WTC11 (cell line): ENCODE measurements around the gene KRTAP4-7. TPM values are rescaled to one million over a fixed set of nuclear protein-coding genes. Genes with fewer than 3 reads are reported as not detected.
"Not testable (repeated sequence)": the region's sequence is repeated elsewhere in the genome, so short reads cannot be mapped to it uniquely, and the experiment has no call there.

Source experiments
- ATAC-seq: fragments of 200-7000 bp; cut with Tn5 transposase; 2 replicates; pipeline ENCODE4 v1.10.0; 2021; ENCODE audit warnings: mild to moderate bottlenecking, moderate library complexity
- CTCF ChIA-PET: fragments of 300-600 bp; sonication (Branson Sonifier 250); formaldehyde crosslinking; loops from one replicate; lab custom pipeline; 2021; ENCODE audit warnings: antibody characterized with exemption; lab: Charles Lee
- POLR2A ChIA-PET: fragments of 350-600 bp; sonication (Branson Sonifier 250); formaldehyde crosslinking; loops from one replicate; lab custom pipeline; 2021; ENCODE audit warnings: antibody characterized with exemption; lab: Charles Lee
- DNase-seq: peaks from one replicate; pipeline ENCODE4 v3.0.0; 2021; ENCODE audit warnings: low spot score
- H3K27ac Mint-ChIP-seq: 2 replicates; pipeline ENCODE4 v1.8.0; 2021; ENCODE audit warnings: mixed read lengths
- H3K27me3 Mint-ChIP-seq: 2 replicates; pipeline ENCODE4 v1.8.0; 2021; ENCODE audit warnings: low read depth, mild to moderate bottlenecking, moderate library complexity, mixed read lengths
- H3K36me3 Mint-ChIP-seq: 2 replicates; pipeline ENCODE4 v1.8.0; 2021; ENCODE audit warnings: mixed read lengths
- H3K4me1 Mint-ChIP-seq: 2 replicates; pipeline ENCODE4 v1.8.0; 2022; ENCODE audit warnings: mixed read lengths
- H3K4me3 Mint-ChIP-seq: 2 replicates; pipeline ENCODE4 v1.8.0; 2021; ENCODE audit warnings: mild to moderate bottlenecking, moderate library complexity, mixed read lengths
- H3K9me3 Mint-ChIP-seq: 2 replicates; pipeline ENCODE4 v1.8.0; 2021; ENCODE audit warnings: mixed read lengths
- CREM ChIP-seq: sonication (generic); formaldehyde crosslinking; IDR thresholded peaks from 2 replicates; pipeline ENCODE4 v1.8.1; 2022; ENCODE audit warnings: mild to moderate bottlenecking, missing genetic modification reagents, moderate library complexity
- FOXK1 ChIP-seq: sonication (generic); formaldehyde crosslinking; IDR thresholded peaks from 2 replicates; pipeline ENCODE4 v1.8.0; 2022; ENCODE audit warnings: mild to moderate bottlenecking, moderate library complexity, missing genetic modification reagents
- GABPB1 ChIP-seq: sonication (generic); formaldehyde crosslinking; IDR thresholded peaks from 2 replicates; pipeline ENCODE4 v1.8.1; 2023; ENCODE audit warnings: mild to moderate bottlenecking, missing genetic modification reagents
- JUN ChIP-seq: sonication (generic); formaldehyde crosslinking; IDR thresholded peaks from 2 replicates; pipeline ENCODE4 v1.8.0; 2023; ENCODE audit warnings: mild to moderate bottlenecking, missing genetic modification reagents
- NR3C1 ChIP-seq: sonication (generic); formaldehyde crosslinking; conservative IDR thresholded peaks from 2 replicates; pipeline ENCODE4 v1.8.1; 2023; ENCODE audit warnings: low read depth, mild to moderate bottlenecking, missing genetic modification reagents
- RELA ChIP-seq: sonication (generic); formaldehyde crosslinking; IDR thresholded peaks from 2 replicates; pipeline ENCODE4 v1.8.1; 2022; ENCODE audit warnings: missing genetic modification reagents, mild to moderate bottlenecking, borderline replicate concordance
- SMAD3 ChIP-seq: sonication (generic); formaldehyde crosslinking; IDR thresholded peaks from 2 replicates; pipeline ENCODE4 v1.8.0; 2022; ENCODE audit warnings: missing genetic modification reagents, mild to moderate bottlenecking, borderline replicate concordance
- SP1 ChIP-seq: sonication (generic); formaldehyde crosslinking; conservative IDR thresholded peaks from 2 replicates; pipeline ENCODE4 v1.8.1; 2022; ENCODE audit warnings: missing genetic modification reagents
- ZBTB21 ChIP-seq: sonication (generic); formaldehyde crosslinking; IDR thresholded peaks from 2 replicates; pipeline ENCODE4 v1.8.1; 2023; ENCODE audit warnings: mild to moderate bottlenecking, missing genetic modification reagents, borderline replicate concordance
- ZNF232 ChIP-seq: sonication (generic); formaldehyde crosslinking; IDR thresholded peaks from 2 replicates; pipeline ENCODE4 v1.8.0; 2022; ENCODE audit warnings: mild to moderate bottlenecking, missing genetic modification reagents
- ZNF317 ChIP-seq: sonication (generic); formaldehyde crosslinking; IDR thresholded peaks from 2 replicates; pipeline ENCODE4 v1.8.1; 2023; ENCODE audit warnings: low read depth, mild to moderate bottlenecking, moderate library complexity, missing genetic modification reagents, borderline replicate concordance
- ZNF423 ChIP-seq: fragments of 250-450 bp; sonication (Bioruptor Pico); IDR thresholded peaks from 2 replicates; pipeline ENCODE4 v2.1.2; 2022; ENCODE audit warnings: mild to moderate bottlenecking, moderate library complexity
- total RNA-seq: library from RNA; stranded (reverse); gene quantifications from 3 replicates; pipeline ENCODE4 v1.2.3, GENCODE V29; 2021
- TF ChIP-seq, protein P1 (sequence below): sonication (generic); formaldehyde crosslinking; IDR thresholded peaks from 2 replicates; pipeline ENCODE4 v1.8.0; 2023; ENCODE audit warnings: missing genetic modification reagents
- TF ChIP-seq, protein P2 (sequence below): fragments of 250-450 bp; sonication (Bioruptor Pico); IDR thresholded peaks from 2 replicates; pipeline ENCODE4 v1.9.0; 2021; ENCODE audit warnings: mild to moderate bottlenecking
- TF ChIP-seq, protein P3 (sequence below): fragments of 250-450 bp; sonication (Bioruptor Pico); conservative IDR thresholded peaks from 2 replicates; pipeline ENCODE4 v1.9.0; 2021; ENCODE audit warnings: mild to moderate bottlenecking
- TF ChIP-seq, protein P4 (sequence below): sonication (generic); formaldehyde crosslinking; IDR thresholded peaks from 2 replicates; pipeline ENCODE4 v1.8.1; 2022; ENCODE audit warnings: mild to moderate bottlenecking, moderate library complexity, missing genetic modification reagents
- TF ChIP-seq, protein P5 (sequence below): sonication (generic); formaldehyde crosslinking; IDR thresholded peaks from 2 replicates; pipeline ENCODE4 v1.8.1; 2023; ENCODE audit warnings: mild to moderate bottlenecking, missing genetic modification reagents

The KRTAP4-7 gene
- total RNA-seq, 1 experiment from 2014 or later, result not detected

DNA sequence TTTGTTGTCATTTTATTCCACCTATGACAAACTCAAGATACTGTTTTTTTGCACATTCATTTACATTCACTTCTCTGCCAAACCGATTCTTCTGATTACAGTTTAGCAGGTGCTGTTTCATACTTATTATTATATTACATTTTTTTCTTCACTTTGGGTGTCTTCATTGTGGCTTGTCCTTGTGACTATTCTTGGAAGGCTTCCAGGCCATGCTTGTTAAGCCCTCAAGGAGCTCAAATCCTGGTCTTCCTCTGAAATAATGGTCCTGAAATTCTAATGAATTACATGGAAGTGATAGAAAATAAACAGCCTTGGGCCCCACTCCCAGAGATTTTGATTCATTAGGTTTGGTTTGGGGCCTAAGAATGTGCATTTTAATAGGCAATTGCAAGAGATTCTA lies 19.6 kb upstream of the KRTAP4-7 start:
- Mint-ChIP-seq H3K4me3 (no peak overlapping the region), H3K4me1 (peaks cover 11% of the 10 kb centered on the region), H3K36me3 (no peaks in the 10 kb centered on the region), H3K27me3 (no peaks in the 10 kb centered on the region), H3K9me3 (no peaks in the 10 kb centered on the region), H3K27ac (no peak overlapping the region)
- DNase-seq (no peak), ATAC-seq (no peak)
- CTCF ChIA-PET, result interaction anchor here (0.5 kb wide), 1 partner anchor 485 kb away, joined by 3 read pairs; no protein-coding TSS in a partner anchor
- TF ChIP-seq CREM (CRISPR knock-in tag), result no peak
- TF ChIP-seq, protein P1, sequence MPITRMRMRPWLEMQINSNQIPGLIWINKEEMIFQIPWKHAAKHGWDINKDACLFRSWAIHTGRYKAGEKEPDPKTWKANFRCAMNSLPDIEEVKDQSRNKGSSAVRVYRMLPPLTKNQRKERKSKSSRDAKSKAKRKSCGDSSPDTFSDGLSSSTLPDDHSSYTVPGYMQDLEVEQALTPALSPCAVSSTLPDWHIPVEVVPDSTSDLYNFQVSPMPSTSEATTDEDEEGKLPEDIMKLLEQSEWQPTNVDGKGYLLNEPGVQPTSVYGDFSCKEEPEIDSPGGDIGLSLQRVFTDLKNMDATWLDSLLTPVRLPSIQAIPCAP, result no peak
- no peak for TF ChIP-seq ZNF232 (CRISPR knock-in tag)
- POLR2A ChIA-PET, result no interaction called here

DNA sequence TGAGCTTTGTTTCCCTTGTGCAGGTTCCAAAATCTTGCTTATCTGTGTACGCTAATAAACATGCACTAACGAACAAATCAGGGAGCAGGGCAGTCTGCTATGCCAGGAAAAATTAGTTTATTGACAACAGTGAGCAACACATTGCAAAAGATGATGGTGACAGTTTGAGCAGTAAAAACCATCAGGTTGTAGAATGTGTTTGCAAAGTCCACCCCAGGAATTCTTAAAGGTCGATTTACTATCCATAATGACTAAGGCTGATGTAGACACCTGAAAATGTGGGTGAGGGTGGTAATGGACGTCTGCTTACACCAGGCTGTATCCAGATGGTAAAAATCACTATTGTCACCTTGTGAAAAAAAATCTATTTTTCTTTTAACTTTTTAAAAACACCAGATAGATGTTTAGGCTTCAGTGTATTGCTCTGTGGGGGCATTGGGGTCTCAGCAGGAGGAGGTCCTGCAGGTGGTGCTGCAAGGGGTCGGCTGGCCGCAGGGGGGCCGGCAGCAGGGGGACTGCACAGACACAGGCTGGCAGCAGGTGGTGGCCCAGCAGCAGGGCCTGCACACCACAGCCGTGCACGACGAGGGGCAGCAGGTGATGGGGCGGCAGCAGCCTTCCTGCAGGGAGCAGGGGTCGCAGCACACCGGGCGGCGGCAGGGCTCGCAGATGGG lies 18.8 kb upstream of the KRTAP4-7 start:
- POLR2A ChIA-PET, DNase-seq, H3K4me3 Mint-ChIP-seq, H3K9me3 Mint-ChIP-seq, ATAC-seq, H3K36me3 Mint-ChIP-seq, H3K27me3 Mint-ChIP-seq, H3K4me1 Mint-ChIP-seq, H3K27ac Mint-ChIP-seq: not testable (repeated sequence)
- peak; percentile 51; the same call in 1 of the 2 replicates for TF ChIP-seq ZNF423 (CRISPR knock-in tag)
- CTCF ChIA-PET, result interaction anchor here (0.5 kb wide), 1 partner anchor 484 kb away, joined by 3 read pairs; no protein-coding TSS in a partner anchor

DNA sequence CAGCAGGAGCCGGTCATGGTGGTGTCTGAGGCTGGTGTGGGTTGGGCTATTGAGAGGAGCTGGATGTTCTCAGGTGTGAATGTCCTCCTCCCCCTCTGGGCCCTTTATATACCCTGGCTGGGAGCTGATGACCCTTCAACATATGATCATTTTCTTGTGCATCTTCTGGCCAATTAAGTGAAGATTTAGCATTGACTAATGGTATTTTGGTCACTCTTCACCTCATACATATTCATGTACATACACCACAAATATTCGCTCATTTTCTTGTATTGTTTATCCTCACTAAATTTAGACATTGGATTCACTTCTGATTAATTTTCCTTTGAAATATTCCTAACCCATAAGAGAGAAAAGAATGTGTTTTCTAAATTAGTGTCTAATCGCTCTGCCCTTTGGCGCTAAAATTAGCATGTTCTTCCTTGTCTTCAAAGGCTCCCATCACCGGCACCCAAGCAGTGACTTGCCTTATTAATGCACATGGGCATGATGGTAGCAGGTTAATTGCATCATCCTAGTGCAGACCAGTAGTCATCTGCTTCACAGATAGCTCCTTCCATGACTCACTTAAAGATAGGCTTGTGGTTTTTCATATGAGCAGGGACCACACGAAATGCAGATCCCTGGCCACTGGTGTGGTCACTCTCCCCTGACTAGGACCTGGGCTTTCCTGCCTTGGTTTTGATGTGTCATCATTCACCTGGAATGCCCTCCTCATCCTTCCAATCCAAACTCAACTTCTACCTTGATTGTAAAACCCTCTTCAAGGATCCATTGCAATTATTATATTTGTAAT lies 17.9 kb upstream of the KRTAP4-7 start, which contains the start of gene KRTAP2-4:
Gene KRTAP2-4, minus strand, starts transcription at position 51 of the 796 bp plus-strand sequence. Its CDS starts 34 bp downstream, at position 17.
- no peaks in the 10 kb centered on the region for H3K9me3 Mint-ChIP-seq
- ATAC-seq (no peak), DNase-seq (no peak)
- peaks cover 4% of the 10 kb centered on the region; the same call in 1 of the 2 replicates for H3K4me1 Mint-ChIP-seq
- CTCF ChIA-PET, result no interaction called here
- H3K36me3 Mint-ChIP-seq, result no peaks in the 10 kb centered on the region
- H3K27ac Mint-ChIP-seq, result no peak within 1 kb of the TSS
- H3K27me3 Mint-ChIP-seq, result no peaks in the 10 kb centered on the region
- TF ChIP-seq, protein P2, sequence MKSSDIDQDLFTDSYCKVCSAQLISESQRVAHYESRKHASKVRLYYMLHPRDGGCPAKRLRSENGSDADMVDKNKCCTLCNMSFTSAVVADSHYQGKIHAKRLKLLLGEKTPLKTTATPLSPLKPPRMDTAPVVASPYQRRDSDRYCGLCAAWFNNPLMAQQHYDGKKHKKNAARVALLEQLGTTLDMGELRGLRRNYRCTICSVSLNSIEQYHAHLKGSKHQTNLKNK (CRISPR knock-in tag), result no peak
- TF ChIP-seq, protein P3, sequence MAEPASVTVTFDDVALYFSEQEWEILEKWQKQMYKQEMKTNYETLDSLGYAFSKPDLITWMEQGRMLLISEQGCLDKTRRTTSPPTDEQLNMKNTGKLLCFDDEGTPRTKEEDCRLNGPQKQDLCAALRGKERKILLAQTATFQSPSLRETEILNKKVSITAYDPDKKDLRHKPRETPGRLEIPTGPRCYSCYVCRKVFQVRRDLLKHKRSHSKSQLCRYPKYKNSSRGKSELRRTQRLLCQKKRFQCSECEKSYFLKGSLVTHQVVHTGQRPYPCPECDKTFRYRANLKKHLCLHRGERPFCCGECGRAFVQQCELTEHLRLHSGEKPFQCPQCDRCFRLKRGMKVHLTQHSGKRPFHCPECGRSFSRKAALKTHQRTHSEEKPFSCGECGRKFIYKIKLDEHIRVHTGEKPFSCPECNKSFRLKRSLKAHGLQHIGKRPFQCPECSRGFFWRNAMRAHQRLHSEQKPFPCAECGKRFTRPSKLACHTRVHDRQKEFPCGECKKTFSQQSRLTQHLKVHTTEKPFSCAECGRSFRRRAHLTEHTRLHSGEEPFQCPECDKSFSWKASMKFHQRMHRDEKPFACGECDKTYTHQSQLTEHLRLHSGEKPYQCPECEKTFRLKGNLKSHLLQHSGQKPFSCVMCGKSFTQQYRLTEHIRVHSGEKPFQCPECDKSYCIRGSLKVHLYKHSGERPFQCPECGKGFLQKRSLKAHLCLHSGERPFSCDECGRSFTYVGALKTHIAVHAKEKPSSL (CRISPR knock-in tag), result no peak
- TF ChIP-seq, protein P4, sequence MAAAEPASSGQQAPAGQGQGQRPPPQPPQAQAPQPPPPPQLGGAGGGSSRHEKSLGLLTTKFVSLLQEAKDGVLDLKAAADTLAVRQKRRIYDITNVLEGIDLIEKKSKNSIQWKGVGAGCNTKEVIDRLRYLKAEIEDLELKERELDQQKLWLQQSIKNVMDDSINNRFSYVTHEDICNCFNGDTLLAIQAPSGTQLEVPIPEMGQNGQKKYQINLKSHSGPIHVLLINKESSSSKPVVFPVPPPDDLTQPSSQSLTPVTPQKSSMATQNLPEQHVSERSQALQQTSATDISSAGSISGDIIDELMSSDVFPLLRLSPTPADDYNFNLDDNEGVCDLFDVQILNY (CRISPR knock-in tag), result no peak
- TF ChIP-seq RELA (no peak), ZBTB21 (CRISPR knock-in tag) (no peak), GABPB1 (CRISPR knock-in tag) (0 out of 2 replicates have a peak, but pooled peaks have one; percentile 17), CREM (CRISPR knock-in tag) (no peak)
- POLR2A ChIA-PET, result no interaction called here
- no peak within 1 kb of the TSS for H3K4me3 Mint-ChIP-seq

GRCh38 chr17:41067281-41067680 lies 16.7 kb upstream of the KRTAP4-7 start:
- POLR2A ChIA-PET, result no interaction called here
- Mint-ChIP-seq H3K36me3 (no peaks in the 10 kb centered on the region), H3K9me3 (no peaks in the 10 kb centered on the region), H3K4me3 (no peak overlapping the region), H3K4me1 (peaks cover 4% of the 10 kb centered on the region; the same call in 1 of the 2 replicates), H3K27me3 (no peaks in the 10 kb centered on the region), H3K27ac (no peak overlapping the region)
- DNase-seq (no peak), ATAC-seq (no peak)
- CTCF ChIA-PET, result no interaction called here
- TF ChIP-seq JUN (CRISPR knock-in tag) (no peak), ZBTB21 (CRISPR knock-in tag) (no peak), FOXK1 (CRISPR knock-in tag) (no peak), ZNF317 (CRISPR knock-in tag) (no peak), NR3C1 (CRISPR knock-in tag) (no peak), SP1 (CRISPR knock-in tag) (no peak), ZNF423 (CRISPR knock-in tag) (no peak), SMAD3 (CRISPR knock-in tag) (no peak)
- TF ChIP-seq, protein P5, sequence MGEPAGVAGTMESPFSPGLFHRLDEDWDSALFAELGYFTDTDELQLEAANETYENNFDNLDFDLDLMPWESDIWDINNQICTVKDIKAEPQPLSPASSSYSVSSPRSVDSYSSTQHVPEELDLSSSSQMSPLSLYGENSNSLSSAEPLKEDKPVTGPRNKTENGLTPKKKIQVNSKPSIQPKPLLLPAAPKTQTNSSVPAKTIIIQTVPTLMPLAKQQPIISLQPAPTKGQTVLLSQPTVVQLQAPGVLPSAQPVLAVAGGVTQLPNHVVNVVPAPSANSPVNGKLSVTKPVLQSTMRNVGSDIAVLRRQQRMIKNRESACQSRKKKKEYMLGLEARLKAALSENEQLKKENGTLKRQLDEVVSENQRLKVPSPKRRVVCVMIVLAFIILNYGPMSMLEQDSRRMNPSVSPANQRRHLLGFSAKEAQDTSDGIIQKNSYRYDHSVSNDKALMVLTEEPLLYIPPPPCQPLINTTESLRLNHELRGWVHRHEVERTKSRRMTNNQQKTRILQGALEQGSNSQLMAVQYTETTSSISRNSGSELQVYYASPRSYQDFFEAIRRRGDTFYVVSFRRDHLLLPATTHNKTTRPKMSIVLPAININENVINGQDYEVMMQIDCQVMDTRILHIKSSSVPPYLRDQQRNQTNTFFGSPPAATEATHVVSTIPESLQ, result no peak
- TF ChIP-seq, protein P1, result no peak
